ENCODE measurements around the gene IL15RA. TPM values are rescaled to one million over a fixed set of nuclear protein-coding genes. Genes with fewer than 3 reads are reported as not detected.
A peak's percentile ranks its signal among the peaks of the same experiment; 100 is the strongest.

The IL15RA gene
- total and polyA plus RNA-seq, 4 donors, result 6.6 to 10.7 (median 9.4) TPM

DNA sequence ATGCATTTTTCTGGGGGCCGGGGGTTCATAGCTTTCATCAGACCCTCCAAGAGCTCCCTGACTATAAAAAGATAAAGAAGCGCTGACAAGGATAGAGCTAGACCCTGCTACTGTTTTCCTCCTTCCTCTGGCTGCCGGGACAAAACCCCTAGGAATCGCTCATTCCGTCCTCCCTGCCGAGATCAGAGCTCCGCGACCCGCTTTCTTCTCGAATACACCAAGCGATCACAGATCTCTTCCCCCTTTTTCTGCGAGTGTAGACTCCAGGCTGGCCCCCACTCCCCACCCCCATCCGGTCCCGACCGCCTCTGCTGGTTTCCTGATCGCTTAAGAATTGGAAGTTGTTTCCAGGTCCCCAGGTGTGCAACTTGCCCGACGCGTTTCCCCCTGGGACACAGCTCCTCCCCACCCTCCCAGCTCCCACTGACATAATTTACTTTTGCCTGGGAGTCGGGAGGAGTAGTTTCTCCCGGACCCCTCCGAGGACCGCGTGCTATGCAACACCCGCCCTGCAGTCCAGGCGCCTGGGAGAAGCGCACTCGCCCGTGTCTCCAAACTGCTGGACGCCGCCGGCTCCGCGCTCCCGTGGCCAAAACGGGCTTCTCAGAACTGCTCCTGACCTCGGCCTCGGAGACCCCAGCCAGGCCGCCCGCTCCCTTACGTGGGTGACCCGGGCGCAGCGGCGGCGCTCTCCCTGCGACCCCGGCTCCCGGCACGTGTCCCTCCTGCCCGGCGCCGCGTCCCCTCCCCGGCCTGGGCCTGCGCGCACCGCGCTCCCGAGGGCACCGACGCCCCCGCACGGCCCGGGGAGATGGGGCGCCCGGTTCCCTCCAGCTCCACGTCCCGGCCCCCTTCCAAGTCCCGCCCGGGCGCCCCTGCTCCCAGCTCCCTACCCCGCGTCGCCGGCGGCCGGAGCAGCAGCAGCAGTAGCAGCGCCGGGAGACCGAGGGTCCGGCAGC lies 552 bp downstream of the IL15RA start:
- H3K4me3 ChIP-seq (ENCODE audit: low read depth in 1 of 3, low read length in 3 of 3), result peak overlapping the region; percentile 57 to 99 (median 96)
- peak overlapping the region; percentile 77 to 97 for H3K9ac ChIP-seq (ENCODE audit: low read depth in 1 of 2, low read length in 2 of 2)
- peaks cover 0 to 31% (median 11%) of the 10 kb centered on the region in 4 donors for H3K4me1 ChIP-seq (ENCODE audit: control insufficient read depth in 4 of 4, insufficient read depth in 4 of 4, low read length in 3 of 4)
- peak; percentile 69 for DNase-seq (ENCODE audit: low spot score)
- H3K27me3 ChIP-seq (ENCODE audit: control insufficient read depth in 4 of 4, insufficient read depth in 4 of 4, low read length in 3 of 4), result no peaks in the 10 kb centered on the region
- H3K36me3 ChIP-seq (ENCODE audit: control insufficient read depth in 4 of 4, insufficient read depth in 3 of 4, low read depth in 1 of 4, low read length in 3 of 4), result no peaks in the 10 kb centered on the region
- TF ChIP-seq EGR1 (IDR thresholded peaks at IDR 0.05; ENCODE audit: low read depth in 2 of 2) (peak in 1 of 2 donors; percentile 65), JUND (IDR thresholded peaks at IDR 0.05) (no peak)
- no peaks in the 10 kb centered on the region for H3K9me3 ChIP-seq (ENCODE audit: control insufficient read depth in 4 of 4, low read length in 3 of 4)
- WGBS, result 1% methylated on average over 82 of the region's 82 CpGs
- peak overlapping the region; percentile 86 to 98 for H3K27ac ChIP-seq (ENCODE audit: low read depth in 1 of 2, low read length in 2 of 2)

- Histone ChIP-seq H3K27me3 (ENCODE audit: control insufficient read depth in 4 of 4, insufficient read depth in 4 of 4, low read length in 3 of 4) (no peaks in the 10 kb centered on the region), H3K9ac (ENCODE audit: low read depth in 1 of 2, low read length in 2 of 2) (peak overlapping the region; percentile 77 to 97), H3K4me3 (ENCODE audit: low read depth in 1 of 3, low read length in 3 of 3) (peak overlapping the region; percentile 57 to 99 (median 96)), H3K4me1 (ENCODE audit: control insufficient read depth in 4 of 4, insufficient read depth in 4 of 4, low read length in 3 of 4) (peaks cover 0 to 37% (median 19%) of the 10 kb centered on the region in 4 donors), H3K9me3 (ENCODE audit: control insufficient read depth in 4 of 4, low read length in 3 of 4) (no peaks in the 10 kb centered on the region), H3K27ac (ENCODE audit: low read depth in 1 of 2, low read length in 2 of 2) (peak overlapping the region; percentile 86 to 98), H3K36me3 (ENCODE audit: control insufficient read depth in 4 of 4, insufficient read depth in 3 of 4, low read depth in 1 of 4, low read length in 3 of 4) (no peaks in the 10 kb centered on the region)
- peak; percentile 14 for TF ChIP-seq SP1 (IDR thresholded peaks at IDR 0.05)
- TF ChIP-seq TAF1 (conservative IDR thresholded peaks at IDR 0.05), result no peak
- TF ChIP-seq HNF4A (conservative IDR thresholded peaks at IDR 0.05), result no peak
- TF ChIP-seq FOXA1 (IDR thresholded peaks at IDR 0.05), result no peak
- WGBS, result 65% methylated on average over 20 of the region's 20 CpGs
- DNase-seq (ENCODE audit: low spot score), result no peak
Measured at GRCh38 chr10:5975641-5976473, 1.5 kb downstream of the IL15RA start.

GRCh38 chr10:5973069-5973468 lies 4.3 kb downstream of the IL15RA start:
- DNase-seq (ENCODE audit: low spot score), result no peak
- no peak for TF ChIP-seq JUND (IDR thresholded peaks at IDR 0.05)
- peak in 1 of 2 donors; percentile 29 for TF ChIP-seq HNF4A (conservative IDR thresholded peaks at IDR 0.05)
- no peak overlapping the region for H3K4me3 ChIP-seq (ENCODE audit: low read depth in 1 of 3, low read length in 3 of 3)
- 75% methylated on average over 4 of the region's 4 CpGs for WGBS
- H3K4me1 ChIP-seq (ENCODE audit: control insufficient read depth in 4 of 4, insufficient read depth in 4 of 4, low read length in 3 of 4), result peaks cover 5 to 43% (median 30%) of the 10 kb centered on the region in 4 donors
- H3K9ac ChIP-seq (ENCODE audit: low read depth in 1 of 2, low read length in 2 of 2), result no peak overlapping the region
- no peak overlapping the region for H3K27ac ChIP-seq (ENCODE audit: low read depth in 1 of 2, low read length in 2 of 2)
- H3K9me3 ChIP-seq (ENCODE audit: control insufficient read depth in 4 of 4, low read length in 3 of 4), result no peaks in the 10 kb centered on the region
- no peaks in the 10 kb centered on the region for H3K36me3 ChIP-seq (ENCODE audit: control insufficient read depth in 4 of 4, insufficient read depth in 3 of 4, low read depth in 1 of 4, low read length in 3 of 4)
- H3K27me3 ChIP-seq (ENCODE audit: control insufficient read depth in 4 of 4, insufficient read depth in 4 of 4, low read length in 3 of 4), result no peaks in the 10 kb centered on the region

DNA sequence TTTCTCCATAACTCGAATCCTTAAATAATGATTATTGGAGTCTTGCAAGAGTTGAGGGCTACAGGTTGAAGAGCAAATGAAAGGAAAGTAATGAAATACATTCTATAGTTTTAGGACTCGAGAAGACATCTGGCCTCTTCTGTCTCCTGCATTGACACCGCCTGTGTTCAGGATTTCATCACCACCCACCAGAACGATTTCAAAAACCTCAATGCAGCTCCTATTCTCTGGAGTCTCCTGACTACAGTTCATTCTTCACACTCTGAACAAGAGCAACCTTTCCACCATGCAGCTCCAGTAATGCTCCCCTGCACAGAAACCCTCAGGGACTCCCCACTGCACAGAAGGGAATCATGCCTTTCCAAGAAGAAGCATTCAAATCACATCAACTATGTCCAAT lies 5.5 kb downstream of the IL15RA start:
- WGBS, result 24% methylated on average over 4 of the region's 4 CpGs
- H3K4me3 ChIP-seq (ENCODE audit: low read depth in 1 of 3, low read length in 3 of 3), result peak overlapping the region in 1 of 3 donors; percentile 51
- TF ChIP-seq, protein P1, sequence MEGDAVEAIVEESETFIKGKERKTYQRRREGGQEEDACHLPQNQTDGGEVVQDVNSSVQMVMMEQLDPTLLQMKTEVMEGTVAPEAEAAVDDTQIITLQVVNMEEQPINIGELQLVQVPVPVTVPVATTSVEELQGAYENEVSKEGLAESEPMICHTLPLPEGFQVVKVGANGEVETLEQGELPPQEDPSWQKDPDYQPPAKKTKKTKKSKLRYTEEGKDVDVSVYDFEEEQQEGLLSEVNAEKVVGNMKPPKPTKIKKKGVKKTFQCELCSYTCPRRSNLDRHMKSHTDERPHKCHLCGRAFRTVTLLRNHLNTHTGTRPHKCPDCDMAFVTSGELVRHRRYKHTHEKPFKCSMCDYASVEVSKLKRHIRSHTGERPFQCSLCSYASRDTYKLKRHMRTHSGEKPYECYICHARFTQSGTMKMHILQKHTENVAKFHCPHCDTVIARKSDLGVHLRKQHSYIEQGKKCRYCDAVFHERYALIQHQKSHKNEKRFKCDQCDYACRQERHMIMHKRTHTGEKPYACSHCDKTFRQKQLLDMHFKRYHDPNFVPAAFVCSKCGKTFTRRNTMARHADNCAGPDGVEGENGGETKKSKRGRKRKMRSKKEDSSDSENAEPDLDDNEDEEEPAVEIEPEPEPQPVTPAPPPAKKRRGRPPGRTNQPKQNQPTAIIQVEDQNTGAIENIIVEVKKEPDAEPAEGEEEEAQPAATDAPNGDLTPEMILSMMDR (IDR thresholded peaks at IDR 0.05; ENCODE audit: low read depth, low read length, missing input control), result no peak
- TF ChIP-seq NR2F2 (IDR thresholded peaks at IDR 0.05) (no peak), ATF3 (IDR thresholded peaks at IDR 0.05) (no peak), JUND (IDR thresholded peaks at IDR 0.05) (no peak), HNF4G (IDR thresholded peaks at IDR 0.05) (no peak), TAF1 (conservative IDR thresholded peaks at IDR 0.05) (no peak), HNF4A (conservative IDR thresholded peaks at IDR 0.05) (no peak), RAD21 (IDR thresholded peaks at IDR 0.05) (no peak), SP1 (IDR thresholded peaks at IDR 0.05) (no peak), FOXA2 (IDR thresholded peaks at IDR 0.05) (no peak), EGR1 (IDR thresholded peaks at IDR 0.05; ENCODE audit: low read depth in 2 of 2) (no peak)
- TF ChIP-seq, protein P2, sequence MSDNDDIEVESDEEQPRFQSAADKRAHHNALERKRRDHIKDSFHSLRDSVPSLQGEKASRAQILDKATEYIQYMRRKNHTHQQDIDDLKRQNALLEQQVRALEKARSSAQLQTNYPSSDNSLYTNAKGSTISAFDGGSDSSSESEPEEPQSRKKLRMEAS (IDR thresholded peaks at IDR 0.05), result no peak
- TF ChIP-seq, protein P3, sequence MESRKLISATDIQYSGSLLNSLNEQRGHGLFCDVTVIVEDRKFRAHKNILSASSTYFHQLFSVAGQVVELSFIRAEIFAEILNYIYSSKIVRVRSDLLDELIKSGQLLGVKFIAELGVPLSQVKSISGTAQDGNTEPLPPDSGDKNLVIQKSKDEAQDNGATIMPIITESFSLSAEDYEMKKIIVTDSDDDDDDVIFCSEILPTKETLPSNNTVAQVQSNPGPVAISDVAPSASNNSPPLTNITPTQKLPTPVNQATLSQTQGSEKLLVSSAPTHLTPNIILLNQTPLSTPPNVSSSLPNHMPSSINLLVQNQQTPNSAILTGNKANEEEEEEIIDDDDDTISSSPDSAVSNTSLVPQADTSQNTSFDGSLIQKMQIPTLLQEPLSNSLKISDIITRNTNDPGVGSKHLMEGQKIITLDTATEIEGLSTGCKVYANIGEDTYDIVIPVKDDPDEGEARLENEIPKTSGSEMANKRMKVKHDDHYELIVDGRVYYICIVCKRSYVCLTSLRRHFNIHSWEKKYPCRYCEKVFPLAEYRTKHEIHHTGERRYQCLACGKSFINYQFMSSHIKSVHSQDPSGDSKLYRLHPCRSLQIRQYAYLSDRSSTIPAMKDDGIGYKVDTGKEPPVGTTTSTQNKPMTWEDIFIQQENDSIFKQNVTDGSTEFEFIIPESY (IDR thresholded peaks at IDR 0.05), result no peak

More for the DNA sequence above, 5.5 kb downstream of the IL15RA start:
- Histone ChIP-seq H3K9me3 (ENCODE audit: control insufficient read depth in 4 of 4, low read length in 3 of 4) (no peaks in the 10 kb centered on the region), H3K36me3 (ENCODE audit: control insufficient read depth in 4 of 4, insufficient read depth in 3 of 4, low read depth in 1 of 4, low read length in 3 of 4) (no peaks in the 10 kb centered on the region), H3K27ac (ENCODE audit: low read depth in 1 of 2, low read length in 2 of 2) (peak overlapping the region; percentile 87 to 99), H3K9ac (ENCODE audit: low read depth in 1 of 2, low read length in 2 of 2) (peak overlapping the region in 1 of 2 donors; percentile 75), H3K27me3 (ENCODE audit: control insufficient read depth in 4 of 4, insufficient read depth in 4 of 4, low read length in 3 of 4) (no peaks in the 10 kb centered on the region), H3K4me1 (ENCODE audit: control insufficient read depth in 4 of 4, insufficient read depth in 4 of 4, low read length in 3 of 4) (peaks cover 9 to 42% (median 34%) of the 10 kb centered on the region in 4 donors)
- no peak for DNase-seq (ENCODE audit: low spot score)
